HepG2 (cell line): ENCODE data around the gene NELFCD. TPM values are rescaled to one million over a fixed set of nuclear protein-coding genes. Genes with fewer than 3 reads are reported as not detected.

Source experiments
- BCLAF1 ChIP-seq: fragments of 450-650 bp; IDR thresholded peaks from 2 replicates; pipeline ENCODE4 v1.6.1; 2017; ENCODE audit warnings: mild to moderate bottlenecking
- MTF1 ChIP-seq: sonication (generic); formaldehyde crosslinking; IDR thresholded peaks from 2 replicates; pipeline ENCODE4 v1.5.0; 2020; ENCODE audit warnings: missing genetic modification reagents
- PRDM10 ChIP-seq: sonication (generic); formaldehyde crosslinking; IDR thresholded peaks from 2 replicates; pipeline ENCODE4 v1.4.0; 2020; ENCODE audit warnings: low read depth, missing genetic modification reagents
- TSC22D2 ChIP-seq: sonication (generic); formaldehyde crosslinking; IDR thresholded peaks from 2 replicates; pipeline ENCODE4 v1.5.1; 2020; ENCODE audit warnings: missing genetic modification reagents, mild to moderate bottlenecking, borderline replicate concordance
- WIZ ChIP-seq: sonication (generic); formaldehyde crosslinking; IDR thresholded peaks from 2 replicates; pipeline ENCODE4 v1.5.1; 2020; ENCODE audit warnings: mild to moderate bottlenecking, missing genetic modification reagents
- XRCC5 ChIP-seq: fragments of 200-400 bp; formaldehyde crosslinking; optimal IDR thresholded peaks from 2 replicates; pipeline ENCODE3; 2017; ENCODE audit warnings: mild to moderate bottlenecking, low read length
- ZBTB38 ChIP-seq: sonication (generic); formaldehyde crosslinking; IDR thresholded peaks from 2 replicates; pipeline ENCODE4 v1.5.1; 2020; ENCODE audit warnings: mild to moderate bottlenecking, missing genetic modification reagents
- ZNF234 ChIP-seq: sonication (generic); formaldehyde crosslinking; conservative IDR thresholded peaks from 2 replicates; pipeline ENCODE4 v1.5.1; 2020; ENCODE audit warnings: mild to moderate bottlenecking, missing genetic modification reagents
- ZNF878 ChIP-seq: sonication (generic); formaldehyde crosslinking; IDR thresholded peaks from 2 replicates; pipeline ENCODE4 v1.8.1; 2023; ENCODE audit warnings: mild to moderate bottlenecking, missing genetic modification reagents, moderate library complexity
- ZSCAN12 ChIP-seq: sonication (generic); formaldehyde crosslinking; IDR thresholded peaks from 2 replicates; pipeline ENCODE4 v1.9.0; 2021; ENCODE audit warnings: mild to moderate bottlenecking, missing genetic modification reagents
- polyA plus RNA-seq, 8 experiments: library from polyadenylated mRNA; depleted of rRNA in 3 of 8; stranded (reverse) in 7 of 8; unstranded in 1 of 8; fragments of >200 nt; fragmentation: Illumina TruSeq in 4 of 8; extraction: Trizol in 4 of 8; gene quantifications; 2 replicates each; pipeline versions ENCODE4 v1.2.1 to v1.2.3, GENCODE V29; 2011 to 2016; ENCODE audit warnings: low read depth in 4 of 8, missing spikeins in 1 of 8, mixed read lengths in 1 of 8; ENCODE audit not compliant: insufficient read depth in 1 of 8
- total RNA-seq, 5 experiments: library from RNA; depleted of rRNA; stranded (reverse); fragments of >200 nt; fragmentation: Illumina TruSeq; extraction: Trizol; gene quantifications; 2 replicates each; pipeline ENCODE4 v1.2.3, GENCODE V29; 2016; ENCODE audit warnings: low read depth in 1 of 5
- TF ChIP-seq, protein P1 (sequence below): sonication (generic); formaldehyde crosslinking; IDR thresholded peaks from 2 replicates; pipeline ENCODE4 v1.4.0; 2020; ENCODE audit warnings: missing genetic modification reagents, borderline replicate concordance
- TF ChIP-seq, protein P2 (sequence below): sonication (generic); formaldehyde crosslinking; IDR thresholded peaks from 2 replicates; pipeline ENCODE4 v1.4.0; 2020; ENCODE audit warnings: missing genetic modification reagents, borderline replicate concordance
- TF ChIP-seq, protein P3 (sequence below): sonication (generic); formaldehyde crosslinking; IDR thresholded peaks from 2 replicates; pipeline ENCODE4 v1.5.0; 2020; ENCODE audit warnings: missing genetic modification reagents

NELFCD gene
- total and polyA plus RNA-seq, 2 of the 13 experiments (the other 11 are each of a cell fraction or from before 2014, with no cell fraction given): 159 to 203 TPM

DNA sequence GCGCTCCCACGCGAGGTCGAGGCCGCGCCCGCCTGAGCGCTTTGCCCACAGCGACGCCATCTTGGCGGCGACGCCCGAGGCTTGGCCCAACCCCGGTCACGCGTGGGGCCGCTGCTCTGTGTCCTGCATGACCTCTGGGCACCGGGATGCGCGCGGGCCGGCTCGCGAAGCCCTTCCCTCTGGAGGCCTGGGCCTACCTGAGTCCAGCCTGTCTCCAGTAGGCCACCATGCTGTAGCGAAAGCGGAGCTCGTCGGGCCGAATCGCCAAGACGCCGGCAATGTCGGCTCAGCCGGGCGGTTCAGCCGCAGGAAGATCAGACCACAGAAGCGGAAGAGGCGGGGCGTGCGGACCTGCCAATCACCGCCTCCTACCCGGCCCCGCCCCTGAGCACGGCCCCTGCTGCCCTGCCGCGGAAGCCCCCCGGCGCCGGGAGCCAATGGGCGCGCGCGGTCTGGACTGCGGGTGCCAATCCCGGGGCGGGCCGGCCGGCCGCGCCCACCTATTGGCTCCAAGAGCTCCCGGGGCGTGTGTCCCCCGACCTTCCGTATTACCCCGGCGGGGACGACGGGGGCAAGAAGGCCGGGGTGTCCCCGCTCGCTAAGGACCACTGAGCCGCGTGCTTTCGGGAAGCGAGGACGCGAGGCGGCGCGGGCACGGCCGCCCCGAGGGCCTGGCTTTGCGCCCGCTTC is 51.1 kb downstream of the NELFCD start, which contains the start of gene ATP5F1E (continued):
- TF ChIP-seq, protein P1, sequence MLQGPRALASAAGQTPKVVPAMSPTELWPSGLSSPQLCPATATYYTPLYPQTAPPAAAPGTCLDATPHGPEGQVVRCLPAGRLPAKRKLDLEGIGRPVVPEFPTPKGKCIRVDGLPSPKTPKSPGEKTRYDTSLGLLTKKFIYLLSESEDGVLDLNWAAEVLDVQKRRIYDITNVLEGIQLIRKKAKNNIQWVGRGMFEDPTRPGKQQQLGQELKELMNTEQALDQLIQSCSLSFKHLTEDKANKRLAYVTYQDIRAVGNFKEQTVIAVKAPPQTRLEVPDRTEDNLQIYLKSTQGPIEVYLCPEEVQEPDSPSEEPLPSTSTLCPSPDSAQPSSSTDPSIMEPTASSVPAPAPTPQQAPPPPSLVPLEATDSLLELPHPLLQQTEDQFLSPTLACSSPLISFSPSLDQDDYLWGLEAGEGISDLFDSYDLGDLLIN (CRISPR knock-in tag): peak; percentile 87; the same call in 1 of the 2 replicates
- TF ChIP-seq MTF1 (CRISPR knock-in tag) (peak; percentile 75; the same call in 1 of the 2 replicates), BCLAF1 (no peak), PRDM10 (CRISPR knock-in tag) (0 out of 2 replicates have a peak, but pooled peaks have one; percentile 0), ZSCAN12 (CRISPR knock-in tag) (peak; percentile 79; the same call in 1 of the 2 replicates), TSC22D2 (CRISPR knock-in tag) (peak; percentile 73), ZBTB38 (CRISPR knock-in tag) (peak; percentile 87), XRCC5 (peak; percentile 90), ZNF878 (CRISPR knock-in tag) (no peak), WIZ (peak; percentile 97), ZNF234 (CRISPR knock-in tag) (peak; percentile 84; the same call in 1 of the 2 replicates)
- TF ChIP-seq, protein P2, sequence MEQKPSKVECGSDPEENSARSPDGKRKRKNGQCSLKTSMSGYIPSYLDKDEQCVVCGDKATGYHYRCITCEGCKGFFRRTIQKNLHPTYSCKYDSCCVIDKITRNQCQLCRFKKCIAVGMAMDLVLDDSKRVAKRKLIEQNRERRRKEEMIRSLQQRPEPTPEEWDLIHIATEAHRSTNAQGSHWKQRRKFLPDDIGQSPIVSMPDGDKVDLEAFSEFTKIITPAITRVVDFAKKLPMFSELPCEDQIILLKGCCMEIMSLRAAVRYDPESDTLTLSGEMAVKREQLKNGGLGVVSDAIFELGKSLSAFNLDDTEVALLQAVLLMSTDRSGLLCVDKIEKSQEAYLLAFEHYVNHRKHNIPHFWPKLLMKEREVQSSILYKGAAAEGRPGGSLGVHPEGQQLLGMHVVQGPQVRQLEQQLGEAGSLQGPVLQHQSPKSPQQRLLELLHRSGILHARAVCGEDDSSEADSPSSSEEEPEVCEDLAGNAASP (CRISPR knock-in tag): peak; percentile 34; the same call in 1 of the 2 replicates
- TF ChIP-seq, protein P3, sequence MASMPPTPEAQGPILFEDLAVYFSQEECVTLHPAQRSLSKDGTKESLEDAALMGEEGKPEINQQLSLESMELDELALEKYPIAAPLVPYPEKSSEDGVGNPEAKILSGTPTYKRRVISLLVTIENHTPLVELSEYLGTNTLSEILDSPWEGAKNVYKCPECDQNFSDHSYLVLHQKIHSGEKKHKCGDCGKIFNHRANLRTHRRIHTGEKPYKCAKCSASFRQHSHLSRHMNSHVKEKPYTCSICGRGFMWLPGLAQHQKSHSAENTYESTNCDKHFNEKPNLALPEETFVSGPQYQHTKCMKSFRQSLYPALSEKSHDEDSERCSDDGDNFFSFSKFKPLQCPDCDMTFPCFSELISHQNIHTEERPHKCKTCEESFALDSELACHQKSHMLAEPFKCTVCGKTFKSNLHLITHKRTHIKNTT (CRISPR knock-in tag): no peak
